Measurements from ENCODE around the gene ROR2.

The ROR2 gene

DNA sequence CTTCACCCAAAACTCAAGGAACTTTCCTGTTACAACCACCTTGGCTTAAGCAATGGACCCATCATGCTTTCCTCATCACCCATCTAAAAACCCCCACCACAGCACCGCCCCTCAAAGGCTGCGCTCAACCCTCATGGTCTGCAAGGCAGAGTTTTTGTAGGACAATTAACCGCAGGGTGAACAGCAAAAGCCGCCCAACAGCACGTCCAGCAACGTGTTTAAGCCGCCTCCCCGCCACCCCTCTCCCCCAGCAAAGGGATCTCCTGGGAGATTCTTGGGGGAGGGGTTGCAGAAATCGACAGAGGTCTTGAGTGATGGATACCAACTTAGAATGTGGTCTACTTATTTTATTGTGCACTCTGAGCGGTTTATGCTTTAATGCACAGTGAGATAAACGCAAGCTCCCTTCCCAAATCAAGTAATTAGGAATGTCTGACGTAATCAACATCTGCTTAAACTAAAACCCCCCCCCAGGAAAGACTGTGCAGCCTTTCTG lies 1.9 kb downstream of the ROR2 start:
- no peak for DNase-seq

DNA sequence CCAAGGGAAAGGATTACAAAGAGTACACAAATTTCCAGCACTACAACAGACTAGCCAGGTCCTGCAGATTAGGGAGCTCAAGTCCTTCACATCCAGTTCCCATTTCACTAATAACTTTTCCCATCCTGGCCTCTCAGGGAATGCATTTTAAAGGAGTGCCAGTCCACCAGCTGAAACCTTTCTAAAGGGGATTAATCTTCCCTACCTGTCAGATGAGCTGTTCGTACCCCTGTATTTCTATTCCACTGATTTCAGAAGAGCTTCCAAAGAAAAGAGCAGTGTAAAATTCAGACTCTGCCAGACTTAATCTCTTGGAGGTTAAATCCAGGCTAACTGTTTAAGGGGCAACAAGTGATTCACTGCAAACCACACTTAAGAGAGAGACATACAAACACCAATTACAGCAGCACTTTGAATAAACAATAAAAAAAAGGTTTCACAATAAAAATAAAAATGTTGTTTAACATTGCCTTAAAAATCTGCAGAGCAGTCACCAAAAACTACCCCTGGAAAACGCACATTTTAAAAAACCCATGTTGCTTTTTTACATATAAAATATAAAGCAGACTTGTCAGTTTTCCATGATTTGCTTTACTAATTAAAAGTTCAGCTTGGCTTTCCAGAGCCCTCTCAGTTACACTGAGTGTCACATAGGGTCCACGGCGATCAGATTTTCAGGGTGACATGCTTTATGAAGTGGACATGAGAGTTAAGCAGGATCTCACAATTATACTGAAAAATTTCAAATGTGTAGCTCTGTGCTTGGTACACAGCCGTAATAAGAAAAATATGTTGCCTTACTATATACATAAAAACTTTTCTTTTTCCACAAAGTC lies 3.2 kb downstream of the ROR2 start:
- no peak for DNase-seq

DNA sequence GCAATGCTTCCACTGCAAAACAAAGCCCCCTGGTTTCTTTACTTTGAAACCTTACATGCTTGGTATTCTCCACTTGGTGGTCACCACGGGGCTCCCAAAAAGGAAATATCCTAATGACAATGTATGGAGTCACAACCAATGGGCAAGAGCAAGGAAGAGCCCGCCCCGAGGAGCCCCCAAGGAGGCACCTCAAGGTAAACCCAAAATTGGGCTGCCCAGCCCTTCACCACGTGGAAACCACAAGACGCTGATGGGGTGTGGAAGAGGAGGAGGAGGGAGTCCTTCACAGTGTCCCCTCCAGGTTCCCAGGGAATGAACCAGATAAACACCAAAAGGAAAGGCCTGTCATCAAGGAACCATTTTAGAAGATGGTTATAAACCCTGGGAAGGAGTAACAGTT lies 3.8 kb downstream of the ROR2 start:
- DNase-seq, result no peak

DNA sequence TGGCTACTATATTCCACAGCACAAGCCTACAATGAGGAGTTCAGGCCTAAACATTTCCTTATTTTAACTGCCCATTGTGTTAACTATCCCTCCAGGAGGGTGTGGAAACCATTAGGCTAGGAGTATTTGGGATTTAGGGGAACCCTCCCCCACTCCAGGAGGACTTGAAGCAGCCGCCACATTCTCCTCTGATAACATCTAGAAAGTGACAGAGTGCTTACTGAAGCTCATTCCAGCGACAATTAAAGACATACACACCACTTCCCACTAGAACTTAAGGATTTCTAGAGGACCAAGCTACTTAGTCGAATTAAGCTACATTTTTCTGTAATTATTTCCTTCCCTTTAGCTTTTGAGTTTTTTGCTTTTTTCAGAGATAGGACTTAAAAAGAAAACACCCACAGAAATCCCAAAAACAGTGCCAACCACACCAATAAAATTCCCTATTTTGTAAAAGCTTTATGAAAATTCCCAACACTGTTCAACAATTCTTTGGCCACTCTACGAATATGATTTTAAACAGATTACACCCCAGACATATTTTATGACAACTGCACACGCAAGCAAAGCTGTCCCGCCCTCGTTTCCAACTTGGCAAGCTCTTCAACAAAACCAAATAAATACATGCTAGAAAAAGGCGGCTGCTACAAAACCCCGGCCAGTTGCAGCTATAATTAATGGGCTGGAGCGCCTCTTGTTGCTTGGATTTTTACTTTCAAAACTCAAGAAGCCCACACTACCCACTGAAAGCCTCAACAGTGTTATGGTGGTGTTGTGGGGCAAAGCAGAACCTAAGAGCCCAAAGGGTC lies 4.5 kb downstream of the ROR2 start:
- DNase-seq, result no peak

DNA sequence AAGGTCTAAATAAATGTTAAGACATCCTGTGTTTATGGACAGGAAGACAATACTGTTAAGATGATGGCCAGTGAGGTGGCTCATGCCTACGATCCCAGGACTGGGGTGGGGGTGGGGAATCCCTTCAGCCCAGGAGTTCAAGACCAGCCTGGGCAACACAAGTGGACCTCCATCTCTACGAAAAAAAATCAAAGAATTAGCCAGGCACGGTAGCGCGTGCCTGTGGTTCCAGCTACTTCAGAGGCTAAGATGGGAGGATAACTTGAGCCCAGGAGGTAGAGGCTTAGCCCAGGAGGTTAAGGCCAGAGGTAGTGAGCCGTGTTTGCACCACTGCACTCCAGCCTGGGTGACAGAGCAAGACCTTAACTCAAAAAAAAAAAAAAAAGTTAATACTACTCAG lies 5.3 kb downstream of the ROR2 start:
- no peak for DNase-seq

DNA sequence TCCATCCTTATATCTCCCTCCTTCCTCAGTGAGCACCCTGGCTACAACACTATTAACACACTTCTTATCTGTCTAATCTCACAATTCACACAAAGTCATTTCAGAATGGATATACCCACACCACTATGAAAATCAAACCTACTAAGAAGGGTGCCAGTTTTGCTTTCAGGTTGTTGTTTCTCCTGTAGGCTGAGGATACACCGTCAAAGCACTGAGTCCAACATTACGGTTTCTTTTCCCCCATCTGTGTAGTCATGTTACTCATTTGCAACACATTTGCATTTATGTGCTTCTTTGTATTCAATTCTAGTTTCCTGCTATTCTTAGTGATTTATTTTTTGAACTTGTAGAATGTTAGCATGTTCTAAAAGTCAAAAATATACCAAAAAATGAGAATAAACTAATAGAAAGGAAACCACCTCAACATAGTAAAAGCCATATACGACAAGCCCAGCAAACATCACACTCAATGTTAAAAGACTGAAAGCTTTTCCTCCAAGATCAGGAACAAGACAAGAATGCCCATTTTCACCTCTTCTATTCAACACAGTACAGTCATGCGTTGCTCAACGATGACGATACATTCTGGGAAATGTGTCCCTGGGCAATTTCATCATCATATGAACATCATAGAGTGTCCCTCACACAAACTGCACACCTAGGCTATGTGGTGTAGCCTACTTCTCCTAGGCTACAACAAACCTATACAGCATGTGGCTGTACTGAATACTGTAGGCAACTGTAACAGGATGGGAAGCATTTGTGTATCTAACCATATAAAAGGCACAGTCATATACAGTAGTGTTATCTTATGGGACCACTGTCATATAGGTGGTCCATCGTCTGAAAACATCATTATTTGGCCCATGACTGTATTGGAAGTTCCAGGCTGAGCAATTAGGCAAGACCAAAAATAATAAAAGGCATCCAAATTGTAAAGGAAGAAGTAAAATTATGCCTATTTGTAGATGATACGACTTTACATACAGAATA lies 6.3 kb downstream of the ROR2 start:
- DNase-seq, result no peak

DNA sequence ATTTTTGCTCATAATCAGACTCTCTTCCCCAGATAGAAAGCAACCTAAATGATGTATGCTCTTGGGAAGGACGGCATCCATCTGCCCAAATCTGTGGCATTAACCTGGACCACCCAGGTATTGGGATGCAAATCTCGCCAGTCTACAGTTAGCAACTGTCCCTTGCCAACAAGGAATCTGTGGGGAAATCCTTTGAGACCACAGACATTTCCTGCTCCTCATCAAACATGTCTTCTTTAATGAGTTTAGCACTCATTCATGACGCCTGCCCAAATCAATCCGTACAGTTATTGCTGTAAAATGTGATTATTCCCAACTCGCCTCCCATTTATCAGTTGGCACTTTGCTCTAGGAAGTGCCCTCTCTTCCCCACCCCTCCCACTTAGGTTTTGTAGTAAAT lies 7.8 kb downstream of the ROR2 start:
- DNase-seq, result no peak

DNA sequence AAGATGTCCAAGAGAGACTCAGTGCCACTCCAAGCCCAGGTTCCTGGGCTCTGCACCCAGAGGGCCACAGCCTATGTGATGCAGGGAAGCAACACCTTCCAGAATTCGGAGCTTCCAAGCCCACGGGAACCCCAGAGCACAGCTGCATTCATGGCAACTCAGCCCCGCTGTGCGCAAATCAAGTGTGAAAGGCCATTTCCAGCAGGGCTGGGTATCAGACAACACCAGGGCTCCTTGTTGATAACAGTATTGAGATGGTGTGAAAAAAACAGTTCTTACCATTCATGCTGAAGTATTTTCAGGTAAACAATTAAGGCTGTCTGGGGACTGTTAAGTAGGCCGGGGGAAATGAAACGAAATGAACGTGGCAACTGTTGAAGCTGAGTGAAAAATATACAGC lies 10.1 kb downstream of the ROR2 start:
- DNase-seq, result no peak

DNA sequence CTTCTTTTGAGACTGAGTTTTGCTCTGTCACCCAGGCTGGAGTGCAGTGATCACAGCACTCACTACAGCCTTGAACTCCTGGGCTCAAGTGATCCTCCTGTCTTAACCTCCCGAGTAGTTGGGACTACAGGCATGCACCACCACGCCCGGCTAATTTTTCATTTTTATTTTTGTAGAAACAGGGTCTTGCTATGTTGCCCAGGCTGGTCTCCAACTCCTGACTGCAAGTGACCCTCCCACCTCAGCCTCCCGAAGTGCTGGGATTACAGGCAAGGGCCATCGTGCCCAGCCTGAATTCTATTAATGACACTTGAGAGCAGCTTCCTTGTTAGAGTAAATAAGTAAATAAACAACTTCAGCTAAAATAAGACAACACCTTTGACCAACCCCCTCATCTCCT lies 12.3 kb downstream of the ROR2 start:
- DNase-seq, result no peak

DNA sequence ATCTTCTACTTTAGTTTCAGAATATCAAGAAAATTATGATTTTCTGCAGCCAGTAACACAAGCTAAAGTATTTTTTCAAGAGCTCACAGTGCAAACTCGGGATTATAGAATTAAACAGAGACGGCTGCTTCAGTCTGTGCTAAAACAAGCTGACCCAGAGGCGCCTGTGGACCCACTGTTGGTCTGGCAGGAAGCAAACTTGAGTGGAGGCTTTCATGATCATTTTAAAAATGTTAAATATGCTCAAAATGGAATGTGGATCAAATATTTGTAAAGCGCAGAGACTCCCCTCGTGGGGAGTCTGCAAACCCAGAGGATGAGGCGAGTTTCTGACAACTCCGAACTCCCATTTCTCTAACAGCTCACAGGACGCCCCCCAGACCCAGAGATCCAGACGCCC lies 13.0 kb downstream of the ROR2 start:
- no peak for DNase-seq

DNA sequence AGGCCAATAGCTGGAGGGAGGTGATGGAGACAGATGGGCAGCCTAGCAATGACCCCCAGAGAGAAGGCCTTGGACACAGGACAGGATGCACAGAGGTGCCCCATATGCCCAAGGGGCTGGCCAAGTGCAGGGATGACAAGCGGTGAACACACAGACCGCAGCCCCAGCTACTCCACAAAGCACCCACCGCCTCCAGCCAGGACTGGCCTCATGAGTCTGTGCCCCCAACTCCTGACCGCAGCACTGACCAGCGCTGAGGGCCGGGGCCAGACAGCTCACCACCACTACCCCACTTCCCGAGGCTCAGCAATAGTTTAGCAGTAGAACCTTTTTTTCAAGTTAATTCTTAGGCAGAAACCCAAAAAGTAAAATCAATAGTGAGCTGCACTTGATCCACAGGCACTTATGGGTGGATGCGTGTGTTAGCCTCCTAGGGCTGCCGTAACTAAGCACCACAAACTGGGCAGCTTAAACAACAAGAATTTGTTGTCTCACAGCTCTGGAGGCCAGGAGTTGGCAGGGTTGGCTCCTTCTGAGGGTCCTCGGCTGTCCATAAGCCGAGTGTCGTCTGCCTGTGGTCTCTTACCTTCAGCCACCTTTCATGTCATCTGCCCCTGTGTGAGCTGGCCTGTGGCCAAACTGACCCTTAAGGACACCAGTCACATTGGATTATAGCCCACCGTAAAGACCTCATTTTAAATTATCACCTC lies 14.1 kb downstream of the ROR2 start:
- no peak for DNase-seq

DNA sequence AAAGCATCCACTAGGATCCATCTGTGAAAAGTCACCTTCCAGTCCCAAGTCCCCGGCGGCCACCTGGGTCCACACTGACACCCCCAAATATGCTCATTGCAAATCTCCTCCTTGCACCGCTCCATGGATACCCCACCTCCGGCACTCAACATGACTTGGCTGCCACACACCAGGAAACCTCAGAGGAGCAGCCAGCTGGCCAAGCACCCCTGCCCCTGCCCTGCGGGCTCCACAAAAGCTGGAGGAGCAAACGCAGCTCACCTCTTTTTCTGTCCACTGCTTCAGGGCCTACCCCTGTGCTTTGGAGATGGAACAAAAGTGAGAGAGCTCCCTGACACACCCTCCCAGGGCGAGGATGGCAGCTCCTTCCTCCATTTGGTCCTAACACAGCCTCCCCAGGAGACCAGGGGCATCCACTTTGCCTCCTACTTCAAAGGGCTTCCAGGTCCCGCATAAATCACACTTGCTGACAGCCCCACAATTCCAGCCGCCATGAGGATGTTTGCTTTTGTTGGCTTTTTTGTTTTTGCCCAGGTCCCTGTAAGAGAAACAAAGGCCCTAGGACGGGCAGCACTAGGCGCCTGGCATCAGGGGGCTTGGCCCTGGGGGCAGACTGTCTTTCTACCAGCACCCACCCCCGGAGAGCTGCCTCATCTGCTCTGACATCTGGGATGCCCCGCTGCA lies 14.8 kb downstream of the ROR2 start:
- DNase-seq, result no peak

DNA sequence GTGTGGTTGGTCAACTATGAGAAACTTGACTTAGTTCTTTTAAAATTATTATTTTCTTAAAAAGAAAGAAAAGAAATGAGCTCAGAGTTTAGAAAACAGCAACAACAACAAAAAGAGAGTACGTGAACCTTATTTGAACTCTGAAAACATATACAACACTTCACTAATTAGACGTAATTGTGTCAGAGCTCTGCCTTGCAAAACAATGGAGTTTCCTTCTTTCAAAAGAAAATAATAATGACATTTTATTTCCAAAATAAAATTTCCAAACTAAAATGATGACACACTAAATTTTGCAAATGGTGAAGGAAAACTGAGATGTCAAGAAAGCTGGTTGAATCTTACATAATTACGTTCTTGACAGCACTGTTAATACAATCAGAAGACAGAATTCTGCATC lies 15.4 kb downstream of the ROR2 start:
- no peak for DNase-seq

DNA sequence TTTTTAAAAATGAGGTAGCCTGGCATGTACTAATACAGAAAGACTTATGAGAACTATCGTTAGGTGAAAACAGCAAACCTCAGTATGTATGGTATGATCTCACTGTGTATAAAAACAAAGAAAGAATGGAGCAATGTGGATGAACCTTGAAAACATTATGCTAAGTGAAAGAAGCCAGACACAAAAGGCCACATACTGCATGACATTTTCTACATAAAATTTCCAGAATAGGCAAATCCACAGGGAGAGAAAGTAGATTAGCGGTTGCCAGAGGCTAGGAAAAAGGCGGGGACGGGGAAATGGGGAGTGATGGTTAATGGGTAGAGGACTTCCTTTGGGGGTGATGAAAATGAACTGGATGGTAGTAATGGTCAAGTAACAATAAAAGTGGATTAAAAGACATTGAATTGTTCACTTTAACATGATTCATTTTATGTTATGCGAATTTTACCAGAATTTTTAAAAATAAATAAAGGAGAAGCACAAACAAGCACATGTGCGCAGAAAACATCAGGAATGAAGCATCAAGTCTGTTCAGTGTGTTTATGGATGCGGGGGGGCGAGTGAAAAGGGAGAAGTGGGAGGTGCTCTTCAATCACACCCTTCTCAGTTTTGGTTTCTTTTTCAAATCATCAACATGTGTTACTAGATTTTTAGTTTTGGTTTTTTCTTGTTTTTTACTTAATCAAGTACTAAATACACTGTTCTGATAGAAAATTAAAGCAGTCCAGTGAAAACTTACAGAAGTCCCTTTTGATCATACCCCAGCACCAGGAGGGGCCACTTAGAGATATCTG lies 16.3 kb downstream of the ROR2 start:
- no peak for DNase-seq

DNA sequence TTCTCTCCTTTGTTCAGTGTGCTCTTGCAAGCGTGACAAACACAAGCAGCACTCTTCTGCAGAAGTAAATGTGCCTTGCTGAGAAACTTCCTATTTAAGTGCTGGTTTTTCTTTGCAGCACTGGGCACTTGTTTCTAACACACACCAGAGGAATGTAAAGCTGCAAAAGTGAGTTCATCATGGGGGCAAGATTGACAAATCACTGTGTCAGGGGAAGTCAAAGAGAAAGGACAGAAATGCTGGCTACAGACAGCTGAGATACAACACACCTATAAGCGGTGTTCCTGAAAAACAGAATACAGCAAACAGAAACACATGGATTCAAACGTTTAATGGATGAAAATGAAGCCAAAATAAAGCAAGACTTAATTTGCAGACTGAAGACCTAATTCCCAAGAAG lies 19.6 kb downstream of the ROR2 start:
- no peak for DNase-seq

DNA sequence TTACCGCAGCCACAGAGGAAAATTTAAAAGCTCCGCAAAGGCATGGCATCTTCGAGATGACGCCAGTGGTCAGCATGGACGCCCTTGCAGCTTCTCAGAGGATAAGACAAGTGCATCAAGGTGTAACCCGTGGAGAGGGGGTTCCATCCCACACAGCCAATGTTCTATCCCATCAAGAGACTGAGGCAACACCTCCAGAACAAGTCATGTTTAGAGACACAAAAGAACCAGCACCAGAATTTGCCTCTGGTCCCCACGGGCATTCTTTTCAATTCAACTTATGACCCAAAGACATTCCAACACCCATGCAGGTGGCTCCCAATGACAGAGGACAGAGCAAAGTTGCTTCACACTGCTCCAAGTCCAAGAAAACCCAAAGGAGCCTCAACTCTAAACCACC lies 20.7 kb downstream of the ROR2 start:
- no peak for DNase-seq

DNA sequence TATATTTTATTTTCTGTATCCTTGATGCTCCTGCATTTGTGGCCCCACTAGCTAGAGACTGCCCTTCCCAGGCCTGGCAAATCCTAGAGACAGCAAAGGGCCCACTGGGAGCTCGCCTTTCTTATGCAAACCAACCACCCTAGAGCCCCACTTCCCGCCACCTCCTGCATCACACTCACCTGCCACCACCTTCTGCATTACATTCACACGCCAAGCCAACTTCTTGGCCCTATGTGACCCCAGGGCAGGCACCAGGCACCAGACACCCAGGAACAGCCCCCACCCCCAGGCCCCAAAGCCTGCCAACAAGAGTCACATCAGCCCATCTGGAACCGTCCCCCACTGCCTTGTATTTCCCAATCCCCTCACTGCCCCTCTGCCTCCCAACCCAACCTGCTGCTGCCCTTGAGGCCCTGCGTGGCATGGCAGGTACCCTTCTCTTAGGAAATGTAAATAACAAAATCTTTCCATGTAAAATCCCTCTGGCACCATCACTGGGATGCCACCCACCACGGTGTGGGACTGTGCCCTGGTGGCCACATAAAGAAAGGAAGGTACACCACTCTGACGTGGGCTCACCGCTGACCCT lies 22.0 kb downstream of the ROR2 start:
- DNase-seq, result no peak

DNA sequence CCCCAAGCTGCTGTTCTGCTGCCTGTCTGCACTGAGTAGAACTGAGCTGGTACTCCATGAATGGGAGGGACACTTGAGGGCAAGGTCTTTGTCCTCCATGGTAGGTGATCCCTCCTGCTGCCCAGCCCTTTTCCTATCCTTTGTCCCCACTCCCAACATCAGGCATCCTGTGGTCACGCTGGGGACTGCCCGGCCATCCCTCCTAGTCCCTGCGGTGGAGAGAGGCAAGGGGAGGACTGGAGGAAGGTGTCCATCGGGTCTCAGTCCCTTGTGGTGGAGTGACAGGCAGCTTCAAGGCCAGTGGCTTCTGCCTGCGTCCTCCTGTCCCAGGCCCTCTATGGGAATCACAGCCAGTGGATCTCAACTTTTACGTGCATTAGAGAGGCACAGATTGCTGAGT lies 25.9 kb downstream of the ROR2 start:
- DNase-seq, result no peak

DNA sequence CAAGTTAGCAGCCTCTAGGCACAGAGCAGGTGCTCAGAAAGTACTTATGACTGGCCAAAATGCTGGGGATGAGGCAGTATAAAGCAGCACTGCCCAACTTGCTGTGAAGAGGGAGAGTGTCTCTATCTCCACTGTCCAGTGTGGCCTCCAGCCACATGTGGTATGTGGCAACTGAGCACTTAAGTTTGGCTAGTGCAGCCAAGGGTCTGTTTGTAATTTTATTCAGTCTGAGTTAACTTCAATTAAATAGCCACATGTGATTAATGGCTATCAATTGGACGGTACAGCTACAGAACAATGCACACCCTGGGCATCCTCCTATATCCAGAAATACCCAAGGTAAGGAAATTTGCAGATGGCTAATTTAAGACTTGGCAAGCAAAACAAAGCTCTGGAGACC lies 26.9 kb downstream of the ROR2 start:
- DNase-seq, result no peak

DNA sequence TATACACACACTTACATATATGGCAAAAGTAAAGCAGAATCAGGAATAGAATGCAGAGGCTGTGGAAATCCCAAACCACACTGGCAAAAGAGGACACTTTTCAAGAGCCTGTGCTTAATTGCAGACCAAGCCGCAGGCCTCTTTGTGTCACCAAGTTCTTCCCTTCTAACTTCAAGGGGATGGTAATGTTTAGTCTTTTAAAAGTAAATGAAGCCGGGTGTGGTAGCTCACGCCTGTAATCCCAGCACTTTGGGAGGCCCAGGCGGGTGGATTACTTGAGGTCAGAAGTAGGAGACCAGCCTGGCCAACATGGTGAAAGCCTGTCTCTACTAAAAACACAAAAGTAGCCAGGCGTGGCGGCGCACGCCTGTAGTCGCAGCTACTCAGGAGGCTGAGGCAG lies 28.7 kb downstream of the ROR2 start:
- no peak for DNase-seq
